GM18861 (cell line): ENCODE results near the gene NR1I2.
A peak's percentile ranks its signal among the peaks of the same experiment; 100 is the strongest.

ENCODE experiments used
- ATAC-seq: cut with Tn5 transposase; IDR thresholded peaks from one replicate; pipeline ENCODE4 v1.9.1; 2021; ENCODE audit not compliant: unreplicated experiment

Gene NR1I2

GRCh38 chr3:119778811-119779210, 3.1 kb upstream of the NR1I2 start:
- no peak for ATAC-seq

GRCh38 chr3:119779731-119780383, 2.0 kb upstream of the NR1I2 start:
- ATAC-seq = peak; percentile 75

- ATAC-seq = no peak
These were observed 559 bp downstream of the NR1I2 start for GRCh38 chr3:119782460-119782859.

GRCh38 chr3:119783255-119783654, 1.4 kb downstream of the NR1I2 start:
- ATAC-seq = no peak

- no peak for ATAC-seq
These were observed 2.0 kb downstream of the NR1I2 start for GRCh38 chr3:119783883-119784282.

- ATAC-seq = no peak
These were observed 4.5 kb downstream of the NR1I2 start for GRCh38 chr3:119786409-119786808.

- ATAC-seq = no peak
These were observed 8.5 kb downstream of the NR1I2 start for GRCh38 chr3:119790369-119790768.

- ATAC-seq = no peak
These were observed 10.4 kb downstream of the NR1I2 start for GRCh38 chr3:119792270-119792669.

GRCh38 chr3:119794401-119794800, 12.5 kb downstream of the NR1I2 start:
- ATAC-seq = no peak

- ATAC-seq = no peak
These were observed 13.2 kb downstream of the NR1I2 start for GRCh38 chr3:119794971-119795612.

GRCh38 chr3:119795849-119796248, 13.9 kb downstream of the NR1I2 start:
- ATAC-seq = no peak

- no peak for ATAC-seq
These were observed 14.5 kb downstream of the NR1I2 start for GRCh38 chr3:119796368-119796767.

GRCh38 chr3:119796785-119797184, 14.9 kb downstream of the NR1I2 start:
- no peak for ATAC-seq

GRCh38 chr3:119800844-119801243, 18.9 kb downstream of the NR1I2 start:
- ATAC-seq = no peak

- no peak for ATAC-seq
These were observed 26.3 kb downstream of the NR1I2 start for GRCh38 chr3:119808244-119808643.

GRCh38 chr3:119808843-119809242, 26.9 kb downstream of the NR1I2 start:
- ATAC-seq = no peak

- ATAC-seq = peak; percentile 21
These were observed 27.5 kb downstream of the NR1I2 start for GRCh38 chr3:119809249-119810017.

- ATAC-seq = peak; percentile 78
These were observed 28.1 kb downstream of the NR1I2 start for GRCh38 chr3:119810018-119810435.

GRCh38 chr3:119812491-119813058, 30.7 kb downstream of the NR1I2 start:
- no peak for ATAC-seq

GRCh38 chr3:119815716-119816115, 33.8 kb downstream of the NR1I2 start:
- no peak for ATAC-seq

- no peak for ATAC-seq
These were observed 35.2 kb downstream of the NR1I2 start for GRCh38 chr3:119817071-119817470.
